Measurements from ENCODE around the gene IRAK2.
A peak's percentile ranks its signal among the peaks of the same experiment; 100 is the strongest.

The IRAK2 gene

GRCh38 chr3:10205451-10206165 lies 40.9 kb downstream of the IRAK2 start:
- TF ChIP-seq CTCF (conservative IDR thresholded peaks at IDR 0.05; ENCODE audit: low read depth), result no peak
- ChIA-PET CTCF (no interaction called here), POLR2A (ENCODE audit: low non-redundant PET) (interaction anchor here (0.7 kb wide), 1 partner anchor 15 kb away, joined by 3 read pairs; no protein-coding TSS in a partner anchor)
- peak; percentile 76 for DNase-seq (ENCODE audit: low spot score)
- peak overlapping the region; percentile 96 for H3K27ac ChIP-seq

DNA sequence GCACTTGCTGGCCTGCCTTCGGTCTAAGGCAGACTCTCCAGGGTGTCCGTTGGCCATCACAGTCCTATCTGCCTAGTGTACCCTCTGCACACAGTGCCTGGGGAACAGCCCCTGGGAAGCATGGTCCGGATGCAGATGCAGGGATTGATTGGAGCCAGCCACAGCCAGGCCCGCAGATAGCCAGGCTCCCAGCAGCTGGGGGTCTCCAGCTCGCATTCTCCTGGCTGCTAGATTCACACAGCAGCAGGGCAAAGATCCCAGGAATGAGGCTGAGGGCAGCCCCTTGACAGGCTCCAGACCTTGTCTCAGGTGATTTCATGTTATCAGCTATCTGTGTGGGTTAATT lies 41.4 kb downstream of the IRAK2 start:
- H3K27ac ChIP-seq, result peak overlapping the region; percentile 96
- DNase-seq (ENCODE audit: low spot score), result no peak
- no peak for TF ChIP-seq CTCF (conservative IDR thresholded peaks at IDR 0.05; ENCODE audit: low read depth)
- ChIA-PET CTCF (no interaction called here), POLR2A (ENCODE audit: low non-redundant PET) (no interaction called here)

GRCh38 chr3:10213156-10213792 lies 48.6 kb downstream of the IRAK2 start:
- ChIA-PET CTCF (interaction anchor here (0.6 to 0.9 kb wide), 2 partner anchors 48 to 222 kb away, joined by 4 read pairs; partner anchors contain the start of gene IRAK2), POLR2A (ENCODE audit: low non-redundant PET) (no interaction called here)
- no peak for TF ChIP-seq CTCF (conservative IDR thresholded peaks at IDR 0.05; ENCODE audit: low read depth)
- no peak for DNase-seq (ENCODE audit: low spot score)
- no peak overlapping the region; the same call in 1 of the 2 replicates for H3K27ac ChIP-seq

- ChIA-PET POLR2A (ENCODE audit: low non-redundant PET) (no interaction called here), CTCF (no interaction called here)
- no peak overlapping the region for H3K27ac ChIP-seq
- no peak for DNase-seq (ENCODE audit: low spot score)
- no peak for TF ChIP-seq CTCF (conservative IDR thresholded peaks at IDR 0.05; ENCODE audit: low read depth)
These were observed 51.1 kb downstream of the IRAK2 start for GRCh38 chr3:10215578-10216368.

DNA sequence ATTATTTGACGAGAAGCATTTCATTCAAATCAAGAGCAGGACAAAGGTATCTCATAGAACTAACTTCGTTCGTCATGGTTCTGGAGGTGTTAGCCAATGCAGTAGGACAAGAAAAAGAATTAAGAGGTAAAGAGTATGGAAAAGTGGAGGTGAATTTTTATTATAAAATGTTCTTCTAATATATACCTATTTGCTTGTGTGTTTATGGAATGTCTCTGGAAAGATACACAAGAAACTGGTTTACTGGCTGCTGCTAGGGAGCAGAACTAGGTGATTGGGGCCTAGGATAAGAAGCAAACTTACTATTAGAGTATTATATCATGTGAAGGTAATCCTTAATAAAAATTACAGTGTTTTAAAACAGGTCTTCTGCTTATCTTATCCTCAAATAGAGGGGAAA lies 52.6 kb downstream of the IRAK2 start:
- TF ChIP-seq CTCF (conservative IDR thresholded peaks at IDR 0.05; ENCODE audit: low read depth), result no peak
- ChIA-PET CTCF (no interaction called here), POLR2A (ENCODE audit: low non-redundant PET) (no interaction called here)
- no peak overlapping the region for H3K27ac ChIP-seq
- DNase-seq (ENCODE audit: low spot score), result no peak

DNA sequence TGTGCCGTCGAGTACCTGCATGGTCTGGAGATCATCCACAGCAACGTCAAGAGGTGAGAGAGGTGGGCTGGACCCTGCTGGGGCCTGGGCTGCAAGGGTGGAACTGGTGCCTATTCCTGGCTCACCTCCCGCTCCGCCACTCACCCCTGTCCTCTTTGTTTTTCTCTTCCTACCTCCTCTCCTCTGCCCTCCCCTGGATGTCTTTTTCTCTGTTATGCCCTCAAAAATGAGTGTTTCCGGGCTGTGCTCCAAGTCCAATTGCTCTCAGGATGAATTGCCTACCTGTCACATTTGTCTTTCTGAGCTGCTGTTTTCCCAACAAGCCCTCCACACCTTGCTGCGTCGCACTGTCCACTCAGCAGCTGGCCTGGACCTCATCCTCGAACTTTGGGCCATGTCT lies 55.0 kb downstream of the IRAK2 start:
- no peak for TF ChIP-seq CTCF (conservative IDR thresholded peaks at IDR 0.05; ENCODE audit: low read depth)
- H3K27ac ChIP-seq, result peak overlapping the region; percentile 82
- ChIA-PET CTCF (interaction anchor here (0.6 kb wide), 1 partner anchor 55 kb away, joined by 3 read pairs; no protein-coding TSS in a partner anchor), POLR2A (ENCODE audit: low non-redundant PET) (no interaction called here)
- no peak for DNase-seq (ENCODE audit: low spot score)

Data from RWPE1 (cell line).